ENCODE measurements around the gene SHISA8.

- TF ChIP-seq CTCF (IDR thresholded peaks at IDR 0.05; ENCODE audit: borderline replicate concordance, extremely low read depth, low read length, poor library complexity, severe bottlenecking) (no peak), EZH2 (IDR thresholded peaks at IDR 0.05; ENCODE audit: borderline replicate concordance, low read depth, low read length, severe bottlenecking) (no peak)
Observed at GRCh38 chr22:41917375-41917902, 2.6 kb upstream of the SHISA8 start.

Measured in DND-41 (cell line).